Activated T-helper 9 cell treated with anti-CD3 and anti-CD28 coated beads, Interleukin-2, amount 50 U/mL, for 16 hours (primary cell): ENCODE measurements around the gene DCST2.

Experiments
- DNase-seq: peaks from one replicate; pipeline ENCODE4 v3.0.0-alpha.2; 2020; ENCODE audit warnings: low read depth

Gene DCST2

DNA sequence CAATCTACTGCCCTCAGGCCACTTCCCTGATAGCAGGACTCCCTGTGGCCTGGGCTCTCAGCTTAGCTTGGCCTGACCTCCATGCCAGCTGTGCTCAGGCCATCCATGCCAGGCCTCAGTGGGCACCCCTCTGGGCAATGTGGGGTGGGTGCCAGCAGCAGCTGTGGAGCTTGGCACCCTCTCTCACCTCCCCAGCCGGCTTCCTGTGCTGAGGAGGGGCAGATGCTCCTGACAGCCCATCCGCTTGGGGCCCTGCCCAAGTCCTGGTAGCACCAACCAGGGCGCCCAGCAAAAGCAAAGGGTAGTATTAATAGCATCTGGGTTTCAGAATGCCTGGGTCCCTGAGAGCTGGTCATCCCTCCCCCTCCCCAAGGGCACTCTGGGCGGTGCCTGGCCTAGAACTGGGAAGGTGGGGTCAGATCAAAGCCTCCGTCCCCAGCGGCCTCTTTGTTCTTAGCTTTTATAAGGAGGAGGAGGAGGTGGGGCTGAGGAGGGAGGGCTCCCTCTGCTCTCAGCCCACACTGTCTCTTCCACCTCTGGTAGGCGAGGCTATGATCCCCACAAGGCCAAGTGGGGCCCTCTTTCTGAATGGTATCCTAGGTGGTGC, 36.1 kb upstream of the DCST2 start:
- DNase-seq, result no peak

DNA sequence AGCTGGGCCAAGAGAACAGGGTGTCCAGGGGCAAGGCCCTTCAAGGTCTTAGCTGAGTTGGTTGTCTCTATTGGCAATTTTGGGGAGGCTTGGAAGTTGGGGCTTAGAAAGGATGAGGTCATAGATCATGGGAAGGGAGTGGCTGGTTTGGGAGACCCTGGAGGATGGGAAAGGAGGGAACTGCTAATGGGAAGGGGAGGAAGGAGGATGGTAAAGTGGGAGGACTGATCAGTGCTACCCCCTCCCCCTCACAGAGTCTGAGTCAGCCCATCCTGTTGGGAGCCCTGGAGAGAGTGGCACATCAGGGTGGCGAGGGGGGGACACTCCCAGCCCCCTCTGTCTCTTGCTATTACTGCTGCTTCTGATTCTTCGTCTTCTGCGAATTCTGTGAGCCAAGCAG, 35.0 kb upstream of the DCST2 start:
- no peak for DNase-seq

DNA sequence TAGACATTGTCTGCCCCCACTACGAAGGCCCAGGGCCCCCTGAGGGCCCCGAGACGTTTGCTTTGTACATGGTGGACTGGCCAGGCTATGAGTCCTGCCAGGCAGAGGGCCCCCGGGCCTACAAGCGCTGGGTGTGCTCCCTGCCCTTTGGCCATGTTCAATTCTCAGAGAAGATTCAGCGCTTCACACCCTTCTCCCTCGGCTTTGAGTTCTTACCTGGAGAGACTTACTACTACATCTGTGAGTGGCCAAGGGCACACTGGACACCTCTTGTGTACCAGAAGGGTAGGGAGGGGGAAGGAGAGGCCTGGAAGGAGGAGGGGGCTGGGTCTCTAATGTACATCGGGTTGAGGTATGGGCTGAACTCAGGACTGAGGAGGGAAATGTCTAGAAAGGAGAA, 33.2 kb upstream of the DCST2 start:
- DNase-seq, result no peak

DNA sequence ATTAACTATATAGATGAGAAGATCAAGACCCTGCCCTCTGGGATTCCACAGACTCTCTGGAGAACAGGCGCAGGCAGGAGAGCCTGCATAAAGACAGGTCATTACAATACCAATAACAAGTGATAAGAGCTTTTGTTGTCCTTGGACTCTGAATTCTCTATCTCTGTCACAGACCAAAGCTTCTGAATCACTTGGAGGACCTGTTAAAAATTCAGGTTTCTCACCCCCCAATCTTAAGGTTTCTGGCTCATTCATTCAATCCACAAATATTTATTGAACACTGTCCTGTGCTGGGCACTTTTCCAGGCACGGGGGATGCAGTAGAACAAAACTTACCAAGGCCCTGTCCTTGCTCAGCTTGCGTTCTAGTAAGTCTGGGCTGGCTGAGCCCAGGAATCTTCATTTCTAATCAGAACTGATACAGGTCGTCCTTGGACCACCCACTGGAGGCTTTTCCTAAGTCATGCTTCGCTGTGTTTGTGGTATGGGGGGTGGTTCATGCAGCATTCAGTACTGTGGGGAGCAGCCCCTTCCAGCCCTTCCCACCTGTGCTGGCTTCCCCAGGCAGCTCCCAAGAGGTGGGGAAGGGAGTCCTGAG, 31.4 kb upstream of the DCST2 start:
- no peak for DNase-seq

DNA sequence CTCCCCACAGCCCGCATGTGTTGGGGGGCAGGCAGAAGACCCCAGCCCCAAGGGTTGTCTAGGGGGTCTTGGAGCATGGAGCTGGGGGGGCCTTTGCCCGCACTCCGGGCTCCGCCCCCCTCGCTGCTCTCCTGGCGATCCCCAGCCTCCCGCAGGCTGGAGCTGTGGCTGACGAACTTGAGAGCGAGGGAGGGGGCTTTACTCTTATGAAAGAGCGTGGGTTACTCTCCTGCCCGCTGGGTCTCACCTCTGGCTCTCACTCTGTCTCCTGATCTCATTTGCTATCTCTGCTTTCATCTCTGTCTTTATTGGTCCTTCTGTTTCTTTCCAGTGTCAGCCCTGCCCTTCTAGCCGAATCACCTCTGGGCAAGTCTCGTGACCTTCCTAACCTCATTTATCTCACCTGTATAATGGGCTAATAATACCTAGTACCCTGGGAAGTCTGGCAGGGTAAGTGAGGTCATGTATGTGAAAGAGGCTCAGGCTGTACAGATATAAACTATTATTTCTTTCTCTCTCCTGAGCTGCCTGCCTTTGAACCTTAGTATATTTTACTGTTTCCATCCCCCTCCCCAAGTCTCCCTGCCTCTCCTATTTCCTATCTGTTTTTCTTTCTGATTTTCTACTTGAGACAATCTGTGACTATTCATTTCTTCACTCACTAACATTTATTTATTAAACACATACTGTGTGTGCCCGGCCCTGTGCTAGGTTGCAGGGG, 30.7 kb upstream of the DCST2 start:
- DNase-seq, result no peak

DNA sequence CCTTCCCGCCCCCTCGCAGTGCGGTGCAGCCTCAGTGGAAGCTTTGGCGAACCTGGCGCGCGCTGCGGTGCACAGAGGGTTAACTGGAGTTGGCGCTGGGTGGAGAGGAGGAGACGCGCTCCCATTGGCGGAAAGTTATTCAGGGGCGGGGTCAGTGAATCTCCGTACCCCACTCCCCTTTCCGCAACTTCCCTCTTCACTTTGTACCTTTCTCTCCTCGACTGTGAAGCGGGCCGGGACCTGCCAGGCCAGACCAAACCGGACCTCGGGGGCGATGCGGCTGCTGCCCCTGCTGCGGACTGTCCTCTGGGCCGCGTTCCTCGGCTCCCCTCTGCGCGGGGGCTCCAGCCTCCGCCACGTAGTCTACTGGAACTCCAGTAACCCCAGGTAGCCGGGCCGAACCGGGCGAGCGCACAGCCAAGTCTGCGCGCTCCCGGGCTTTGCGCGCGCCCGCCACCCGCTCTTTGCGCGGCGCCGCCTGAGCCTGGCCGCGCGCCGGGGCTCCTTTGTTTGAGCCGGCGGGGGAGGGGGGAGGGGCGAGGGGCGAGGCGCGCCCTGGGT, 30.0 kb upstream of the DCST2 start, which contains the start of gene EFNA4:
Gene EFNA4, plus strand, starts transcription at position 191 of the 561 bp plus-strand sequence. Its CDS starts 84 bp downstream, at position 275.
- DNase-seq, result peak; percentile 71

DNA sequence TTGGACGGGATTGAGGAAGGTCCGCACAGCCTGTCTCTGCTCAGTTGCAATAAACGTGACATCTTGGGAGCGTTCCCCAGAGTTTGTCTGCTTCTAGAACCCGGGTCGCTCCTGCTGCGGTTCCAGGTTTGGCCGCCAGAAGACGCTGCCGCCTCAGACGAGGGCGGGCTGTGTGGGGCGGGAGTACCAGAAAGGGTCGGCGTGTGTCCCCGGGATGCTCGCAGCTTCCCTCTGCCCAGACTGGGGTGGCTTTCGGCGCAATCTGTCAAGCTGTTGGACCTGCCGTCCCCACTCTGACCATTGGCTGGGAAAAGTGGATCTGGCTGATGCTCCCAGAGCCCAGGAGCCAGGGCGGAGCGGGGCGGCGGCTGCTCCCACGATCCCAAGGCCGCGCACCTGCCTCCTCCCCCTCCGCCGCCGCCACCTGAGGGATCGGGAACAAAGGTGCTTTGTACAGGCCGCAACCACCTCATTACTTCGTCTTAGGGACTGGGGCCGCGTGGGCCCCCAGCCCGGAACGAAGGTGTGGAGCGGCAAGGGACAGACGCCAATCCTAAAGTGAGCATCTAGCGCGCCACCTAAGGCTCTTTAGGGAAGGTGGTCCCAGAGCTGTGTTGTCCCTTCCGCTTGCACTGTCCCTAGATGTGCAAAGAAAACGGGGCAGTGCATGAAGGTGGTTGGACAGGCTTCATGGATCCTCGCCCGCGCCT, 29.3 kb upstream of the DCST2 start:
- DNase-seq, result peak; percentile 55

DNA sequence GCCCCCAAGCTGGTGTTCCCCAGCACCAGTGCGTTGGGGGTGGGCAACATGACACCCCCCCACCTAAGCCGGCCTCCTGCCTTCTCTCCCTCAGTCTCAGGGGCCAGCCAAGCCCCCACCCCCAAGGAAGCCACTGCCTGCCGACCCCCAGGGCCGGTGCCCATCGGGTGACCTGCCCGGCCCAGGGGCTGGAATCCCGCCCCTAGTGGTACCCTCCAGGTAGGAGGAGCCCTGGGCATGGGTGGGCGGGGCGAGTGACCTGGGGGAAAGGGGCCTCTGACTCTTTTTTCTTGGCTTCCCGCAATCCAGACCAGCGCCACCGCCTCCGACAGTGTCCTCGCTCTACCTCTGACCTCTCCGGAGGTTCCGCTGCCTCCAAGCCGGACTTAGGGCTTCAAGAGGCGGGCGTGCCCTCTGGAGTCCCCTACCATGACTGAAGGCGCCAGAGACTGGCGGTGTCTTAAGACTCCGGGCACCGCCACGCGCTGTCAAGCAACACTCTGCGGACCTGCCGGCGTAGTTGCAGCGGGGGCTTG, 28.6 kb upstream of the DCST2 start:
- DNase-seq, result no peak

DNA sequence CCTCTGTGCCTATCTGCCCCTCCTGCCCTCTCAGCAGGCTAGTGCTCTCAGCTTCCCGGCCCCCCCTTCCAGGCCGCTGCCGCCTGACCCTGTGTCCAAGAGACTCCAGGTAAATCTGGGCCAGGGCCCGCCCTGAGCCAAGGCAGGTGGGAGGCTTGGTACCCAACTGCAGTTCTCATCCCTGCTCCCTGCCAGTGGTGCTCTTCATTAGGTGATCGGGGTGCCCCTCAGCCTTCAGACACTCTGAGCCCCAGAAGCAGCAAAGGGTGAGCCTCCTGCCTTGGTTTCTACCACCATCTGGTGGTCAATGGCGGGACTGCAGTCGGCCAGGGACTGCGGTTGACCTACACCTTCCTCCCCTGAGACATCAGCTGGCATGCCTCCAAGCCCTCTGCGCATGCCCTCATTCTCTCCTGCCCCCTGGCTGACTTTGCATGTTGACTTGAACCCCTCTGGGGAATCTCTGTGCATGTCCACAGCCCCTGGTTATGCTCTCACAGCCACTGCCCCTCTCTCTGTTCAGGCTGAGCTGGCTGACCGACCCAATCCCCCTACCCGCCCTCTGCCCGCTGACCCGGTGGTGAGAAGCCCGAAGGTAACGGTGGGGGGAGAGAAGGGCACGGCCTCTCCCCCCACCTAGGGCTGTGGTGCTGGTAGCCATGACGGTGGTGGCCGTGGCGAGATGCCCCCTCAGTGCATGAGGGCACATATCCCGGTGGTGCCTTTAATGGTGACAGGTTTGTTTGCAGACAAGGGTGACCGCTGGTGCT, 28.0 kb upstream of the DCST2 start:
- peak; percentile 89 for DNase-seq

DNA sequence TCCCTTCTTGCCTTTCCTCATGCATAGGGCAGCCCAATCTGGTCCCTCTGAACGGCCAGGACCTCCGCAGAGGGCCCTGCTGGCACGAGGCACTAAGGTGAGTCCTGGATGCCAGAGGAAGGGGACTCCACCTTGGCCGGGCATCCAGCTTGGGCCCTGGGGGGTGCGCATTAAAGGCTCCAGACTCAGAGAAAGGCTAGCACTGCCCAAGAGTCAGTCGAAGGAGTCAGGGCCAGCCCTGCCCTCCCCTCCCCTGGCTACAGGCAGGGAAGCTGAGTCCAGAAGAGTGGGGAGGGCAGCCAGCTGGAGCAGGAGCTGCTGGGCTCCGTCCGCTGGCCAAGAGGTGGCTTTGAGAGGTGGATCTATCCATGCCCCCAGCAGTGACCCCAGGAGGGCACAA, 27.2 kb upstream of the DCST2 start:
- DNase-seq, result no peak

DNA sequence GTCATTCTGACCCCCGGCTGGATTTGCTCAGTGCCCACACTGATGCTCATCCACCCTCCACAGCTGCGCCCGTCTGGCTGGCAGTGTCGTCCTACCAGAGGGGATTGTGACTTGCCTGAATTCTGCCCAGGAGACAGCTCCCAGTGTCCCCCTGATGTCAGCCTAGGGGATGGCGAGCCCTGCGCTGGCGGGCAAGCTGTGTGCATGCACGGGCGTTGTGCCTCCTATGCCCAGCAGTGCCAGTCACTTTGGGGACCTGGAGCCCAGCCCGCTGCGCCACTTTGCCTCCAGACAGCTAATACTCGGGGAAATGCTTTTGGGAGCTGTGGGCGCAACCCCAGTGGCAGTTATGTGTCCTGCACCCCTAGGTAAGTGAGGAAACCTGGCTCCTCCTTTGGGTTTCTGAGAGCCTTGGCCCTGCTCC, 24.2 kb upstream of the DCST2 start:
- DNase-seq, result no peak

DNA sequence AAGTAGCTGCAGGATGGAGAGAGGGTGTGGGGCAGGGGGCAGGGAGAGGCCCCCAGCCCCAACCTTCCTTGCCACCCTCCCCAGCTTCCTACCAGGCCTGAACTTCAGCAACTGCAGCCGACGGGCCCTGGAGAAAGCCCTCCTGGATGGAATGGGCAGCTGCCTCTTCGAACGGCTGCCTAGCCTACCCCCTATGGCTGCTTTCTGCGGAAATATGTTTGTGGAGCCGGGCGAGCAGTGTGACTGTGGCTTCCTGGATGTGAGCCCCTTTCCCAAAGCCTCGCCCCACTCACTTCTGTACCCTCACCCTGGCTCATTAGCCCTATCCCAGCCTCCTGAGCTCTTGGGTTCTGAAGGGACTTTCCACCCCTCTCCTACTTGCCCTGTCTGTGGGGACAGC, 23.5 kb upstream of the DCST2 start:
- DNase-seq, result no peak

DNA sequence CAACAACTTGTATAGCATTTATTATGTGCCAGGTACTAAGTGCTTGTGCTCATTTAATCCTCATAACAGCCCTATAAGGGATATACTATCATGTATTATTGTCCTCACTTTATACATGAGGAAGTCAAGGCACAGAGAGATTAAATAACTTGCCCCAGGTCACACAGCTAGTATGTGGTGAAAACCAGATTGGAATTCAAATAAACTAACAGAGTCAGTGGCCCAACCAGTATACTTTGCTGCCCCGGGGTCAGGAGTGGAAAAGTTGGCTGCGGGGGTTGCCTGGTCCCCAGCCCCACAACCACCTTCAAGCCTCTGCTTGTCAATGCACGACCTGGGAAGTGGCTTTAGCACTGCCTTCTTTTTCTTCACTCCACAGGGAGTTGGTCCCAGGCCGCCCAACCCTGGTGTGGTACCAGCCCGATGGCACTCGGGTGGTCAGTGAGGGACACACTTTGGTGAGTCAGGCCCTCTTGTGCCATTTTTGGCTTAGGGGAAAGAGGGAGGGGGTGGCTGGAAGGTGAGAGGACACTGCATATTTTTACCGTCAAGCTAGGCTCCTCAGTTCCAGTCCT, 20.0 kb upstream of the DCST2 start:
- DNase-seq, result no peak

DNA sequence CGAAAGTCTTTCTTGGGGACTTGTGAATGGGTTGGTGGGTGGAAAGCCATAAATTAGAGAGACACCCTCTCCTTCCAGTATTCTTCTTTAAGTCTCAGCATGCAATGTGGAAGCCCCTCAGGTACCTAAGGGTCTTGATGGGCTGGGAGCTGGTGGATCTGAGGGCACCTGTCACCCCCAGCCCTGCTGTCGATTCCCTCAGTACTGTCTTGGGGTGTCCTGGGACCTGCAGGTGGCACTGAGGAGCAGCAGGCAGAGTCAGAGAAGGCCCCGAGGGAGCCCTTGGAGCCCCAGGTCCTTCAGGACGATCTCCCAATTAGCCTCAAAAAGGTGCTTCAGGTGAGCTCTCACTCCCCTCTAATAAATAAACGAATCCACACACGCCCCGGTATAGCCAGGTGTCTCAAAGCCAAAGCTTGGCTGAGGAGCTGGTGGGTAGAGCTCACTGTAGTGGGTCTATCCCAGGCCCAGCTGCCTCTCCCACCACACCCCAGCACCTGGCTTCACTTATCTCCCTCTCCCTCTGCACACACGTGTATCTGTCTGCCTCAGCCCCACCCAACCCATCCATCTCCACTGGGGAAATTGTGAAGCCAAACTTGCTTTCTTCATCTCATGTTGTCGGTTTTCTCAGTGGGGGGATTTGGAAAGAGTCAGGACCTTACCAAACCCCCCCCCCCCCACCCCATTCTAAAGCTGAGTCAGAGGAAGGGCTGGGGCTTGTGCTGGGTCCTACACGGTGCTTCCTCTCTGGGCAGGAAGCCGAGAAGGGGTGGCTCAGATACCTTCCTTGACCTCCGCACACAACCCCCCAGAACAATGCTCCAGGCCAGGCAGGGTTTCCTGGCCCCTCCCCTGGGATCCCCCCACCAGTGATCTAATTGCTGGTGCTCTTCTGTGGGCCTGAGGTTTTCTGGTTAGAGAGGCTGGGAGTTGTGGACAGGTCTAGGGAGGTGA, 19.1 kb upstream of the DCST2 start:
- no peak for DNase-seq

DNA sequence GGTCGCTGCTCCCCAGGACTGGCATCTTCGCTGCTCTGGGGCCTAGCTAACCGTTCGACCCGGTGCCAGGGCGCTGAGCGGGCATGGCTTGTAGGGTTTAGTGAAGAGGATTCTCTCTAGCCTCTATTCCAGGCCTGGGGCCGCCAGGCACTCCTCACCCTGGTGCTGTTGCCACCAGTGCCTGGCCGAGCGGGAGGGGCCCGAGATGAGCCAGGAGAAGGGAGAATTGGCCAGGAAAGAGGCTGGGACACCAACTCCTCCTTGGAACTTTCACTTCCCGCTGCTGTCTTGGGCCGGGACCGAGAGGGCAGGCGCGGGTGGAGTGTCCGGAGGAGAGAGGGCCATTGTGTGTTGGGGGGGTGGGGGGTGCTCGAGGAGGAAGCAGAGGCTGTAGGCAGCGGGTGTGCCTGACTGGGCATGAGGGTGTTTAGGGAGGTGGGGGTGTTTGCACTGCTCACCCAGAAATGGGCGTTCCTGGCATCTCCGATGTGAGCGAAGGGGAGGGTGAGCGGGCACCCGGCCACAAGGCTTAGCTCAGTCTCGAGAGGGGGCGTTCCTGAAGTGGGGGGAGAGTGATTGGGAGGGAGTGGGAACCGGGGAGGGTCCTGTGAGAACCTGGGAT, 18.3 kb upstream of the DCST2 start:
- peak; percentile 9 for DNase-seq

DNA sequence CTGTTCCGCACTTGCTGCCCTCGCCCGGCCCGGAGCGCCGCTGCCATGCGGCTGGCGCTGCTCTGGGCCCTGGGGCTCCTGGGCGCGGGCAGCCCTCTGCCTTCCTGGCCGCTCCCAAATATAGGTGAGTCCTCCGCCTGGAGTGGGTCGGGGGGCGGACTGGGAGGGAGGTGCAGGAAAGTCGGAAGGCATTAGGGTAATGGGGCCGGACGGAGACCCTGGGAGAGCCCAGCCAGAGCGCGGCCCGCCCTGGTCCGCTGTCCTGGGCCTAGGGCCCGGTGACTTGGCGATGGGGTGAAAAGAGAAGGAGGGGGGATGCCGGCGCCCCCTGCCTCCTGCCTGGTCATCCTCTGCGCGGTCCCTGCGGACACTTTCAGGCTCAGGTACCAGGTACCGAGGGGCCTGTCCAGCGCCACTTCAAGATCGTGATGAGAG, 17.8 kb upstream of the DCST2 start:
- DNase-seq, result no peak

DNA sequence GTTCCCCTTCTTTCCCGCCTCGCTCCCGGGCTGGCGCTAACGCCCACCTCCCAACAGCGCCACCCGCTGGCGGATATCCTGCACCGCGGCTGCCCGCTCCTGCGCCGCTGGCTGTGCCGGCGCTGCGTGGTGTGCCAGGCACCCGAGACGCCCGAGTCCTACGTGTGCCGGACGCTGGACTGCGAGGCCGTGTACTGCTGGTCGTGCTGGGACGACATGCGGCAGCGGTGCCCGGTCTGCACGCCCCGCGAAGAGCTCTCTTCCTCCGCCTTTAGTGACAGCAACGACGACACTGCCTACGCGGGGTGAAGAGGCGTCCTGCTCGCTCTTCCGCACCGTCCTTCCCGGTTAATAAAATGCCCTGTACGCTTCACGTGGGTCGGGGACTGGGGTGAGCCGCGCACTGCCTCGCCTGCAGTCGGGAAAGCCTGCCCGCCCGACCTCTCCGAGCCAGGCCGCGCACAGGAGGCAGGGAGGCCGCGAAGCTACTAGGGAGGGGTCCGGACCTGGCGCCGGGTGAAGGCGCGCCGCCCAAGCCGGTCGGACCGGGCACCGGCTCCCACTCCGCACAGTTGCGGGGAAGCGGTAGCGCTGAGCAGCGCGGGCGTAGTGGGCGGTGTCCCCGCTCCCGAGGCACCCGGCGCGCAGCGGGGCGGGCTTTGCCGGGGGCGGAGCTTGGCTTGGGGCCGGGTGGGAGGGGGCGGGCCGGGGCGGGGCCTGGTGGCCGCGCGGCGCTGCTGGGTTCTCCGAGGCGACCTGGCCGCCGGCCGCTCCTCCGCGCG, 17.2 kb upstream of the DCST2 start, which contains the start of gene ADAM15:
Gene ADAM15, plus strand, starts transcription at position 757 of the 782 bp plus-strand sequence. CDS start 71 bp downstream, outside the sequence.
- DNase-seq, result peak; percentile 75
